Activated T-helper 9 cell treated with anti-CD3 and anti-CD28 coated beads, Interleukin-2, amount 50 U/mL, for 16 hours (primary cell): Measurements from ENCODE around the gene ZSCAN25.
A peak's percentile ranks its signal among the peaks of the same experiment; 100 is the strongest.
"Not testable (repeated sequence)": the region's sequence is repeated elsewhere in the genome, so short reads cannot be mapped to it uniquely, and the experiment has no call there.

Experiments used
- DNase-seq: peaks from one replicate; pipeline ENCODE4 v3.0.0-alpha.2; 2020; ENCODE audit warnings: low read depth

ZSCAN25 gene

GRCh38 chr7:99617192-99617781, 541 bp downstream of the ZSCAN25 start:
- DNase-seq: no peak

GRCh38 chr7:99618726-99619125, 2.0 kb downstream of the ZSCAN25 start:
- no peak for DNase-seq

GRCh38 chr7:99619571-99620130, 2.9 kb downstream of the ZSCAN25 start:
- no peak for DNase-seq

GRCh38 chr7:99621271-99621670, 4.5 kb downstream of the ZSCAN25 start:
- no peak for DNase-seq

- DNase-seq: no peak
Measured at GRCh38 chr7:99622596-99622995, 5.8 kb downstream of the ZSCAN25 start.

- no peak for DNase-seq
Measured at GRCh38 chr7:99623091-99623693, 6.4 kb downstream of the ZSCAN25 start.

GRCh38 chr7:99623702-99624447, 7.1 kb downstream of the ZSCAN25 start:
- DNase-seq: no peak

- peak; percentile 29 for DNase-seq
Measured at GRCh38 chr7:99624484-99624883, 7.7 kb downstream of the ZSCAN25 start.

- no peak for DNase-seq
Measured at GRCh38 chr7:99625321-99625720, 8.6 kb downstream of the ZSCAN25 start.

- DNase-seq: no peak
Measured at GRCh38 chr7:99625961-99626360, 9.2 kb downstream of the ZSCAN25 start.

- DNase-seq: no peak
Measured at GRCh38 chr7:99626661-99627060, 9.9 kb downstream of the ZSCAN25 start.

- DNase-seq: no peak
Measured at GRCh38 chr7:99627513-99627912, 10.8 kb downstream of the ZSCAN25 start.

GRCh38 chr7:99628471-99629465, 12.0 kb downstream of the ZSCAN25 start:
- DNase-seq: no peak

GRCh38 chr7:99629643-99630042, 12.9 kb downstream of the ZSCAN25 start:
- DNase-seq: no peak

- DNase-seq: no peak
Measured at GRCh38 chr7:99631295-99632109, 14.8 kb downstream of the ZSCAN25 start.

GRCh38 chr7:99637414-99637813, 20.7 kb downstream of the ZSCAN25 start:
- DNase-seq: not testable (repeated sequence)

GRCh38 chr7:99638731-99639130, 22.0 kb downstream of the ZSCAN25 start:
- no peak for DNase-seq

- DNase-seq: no peak
Measured at GRCh38 chr7:99639267-99639666, 22.5 kb downstream of the ZSCAN25 start.

GRCh38 chr7:99642027-99642426, 25.3 kb downstream of the ZSCAN25 start:
- DNase-seq: no peak

GRCh38 chr7:99643464-99643863, 26.7 kb downstream of the ZSCAN25 start:
- DNase-seq: no peak

GRCh38 chr7:99644431-99644830, 27.7 kb downstream of the ZSCAN25 start:
- no peak for DNase-seq
